Neural progenitor cell (in vitro differentiated cells): Measurements from ENCODE around the gene PPAN. TPM values are rescaled to one million over a fixed set of nuclear protein-coding genes. Genes with fewer than 3 reads are reported as not detected.

ENCODE experiments used
- DNase-seq: peaks from one replicate; pipeline ENCODE4 v3.0.0-alpha.2; 2016; ENCODE audit warnings: low spot score
- H2AFZ ChIP-seq: fragments of 200-600 bp; sonication (generic); replicated peaks from 2 replicates; pipeline ENCODE4 v1.6.1; 2016; ENCODE audit warnings: antibody characterized with exemption
- H3F3A ChIP-seq: fragments of 200-600 bp; sonication (generic); 2 replicates; pipeline ENCODE4 v1.6.1; 2016; ENCODE audit warnings: antibody characterized with exemption, low read depth
- H3K27ac ChIP-seq: fragments of 200-600 bp; sonication (generic); 2 replicates; pipeline ENCODE4 v1.5.1; 2016; ENCODE audit warnings: mild to moderate bottlenecking
- H3K27me3 ChIP-seq: fragments of 200-600 bp; sonication (generic); 2 replicates; pipeline ENCODE4 v1.6.1; 2016; ENCODE audit warnings: mild to moderate bottlenecking, moderate library complexity
- H3K36me3 ChIP-seq: fragments of 200-600 bp; sonication (generic); 2 replicates; pipeline ENCODE4 v1.5.1; 2016
- H3K4me1 ChIP-seq: fragments of 200-600 bp; sonication (generic); 2 replicates; pipeline ENCODE4 v1.6.1; 2016; ENCODE audit warnings: mixed run types
- H3K4me2 ChIP-seq: fragments of 200-600 bp; sonication (generic); 2 replicates; pipeline ENCODE4 v1.6.1; 2016
- H3K4me3 ChIP-seq: fragments of 200-600 bp; sonication (generic); 2 replicates; pipeline ENCODE4 v1.5.1; 2016
- H3K79me2 ChIP-seq: fragments of 200-600 bp; sonication (generic); 2 replicates; pipeline ENCODE4 v1.6.1; 2016; ENCODE audit warnings: low read depth
- H3K9ac ChIP-seq: fragments of 200-600 bp; sonication (generic); 2 replicates; pipeline ENCODE4 v1.6.1; 2016
- H3K9me3 ChIP-seq: fragments of 200-600 bp; sonication (generic); 2 replicates; pipeline ENCODE4 v1.5.1; 2016; ENCODE audit warnings: low read depth
- H4K20me1 ChIP-seq: fragments of 200-600 bp; sonication (generic); 2 replicates; pipeline ENCODE4 v1.6.1; 2016; ENCODE audit warnings: low read depth
- H3K27ac Mint-ChIP-seq: 3 replicates; pipeline ENCODE4 v1.8.0; 2021; ENCODE audit warnings: mixed read lengths
- H3K27me3 Mint-ChIP-seq: 2 replicates; pipeline ENCODE4 v1.8.0; 2022; ENCODE audit warnings: low read depth, mild to moderate bottlenecking, inconsistent platforms, moderate library complexity, mixed read lengths; ENCODE audit not compliant: insufficient read depth
- H3K36me3 Mint-ChIP-seq: 3 replicates; pipeline ENCODE4 v1.8.0; 2021; ENCODE audit warnings: mixed read lengths
- H3K4me1 Mint-ChIP-seq: 3 replicates; pipeline ENCODE4 v1.8.0; 2021; ENCODE audit warnings: mixed read lengths
- H3K4me3 Mint-ChIP-seq: 3 replicates; pipeline ENCODE4 v1.8.0; 2021; ENCODE audit warnings: mild to moderate bottlenecking, moderate library complexity, mixed read lengths
- H3K9me3 Mint-ChIP-seq: 3 replicates; pipeline ENCODE4 v1.8.0; 2020; ENCODE audit warnings: mixed read lengths
- CTCF ChIP-seq: fragments of 200-600 bp; sonication (generic); IDR thresholded peaks from 2 replicates; pipeline ENCODE4 v1.5.1; 2017; ENCODE audit warnings: antibody characterized with exemption, mild to moderate bottlenecking
- EZH2 ChIP-seq: fragments of 200-600 bp; sonication (generic); IDR thresholded peaks from 2 replicates; pipeline ENCODE4 v1.6.1; 2017; ENCODE audit warnings: antibody characterized with exemption, mild to moderate bottlenecking, moderate library complexity
- EZH2phosphoT487 ChIP-seq: fragments of 200-600 bp; sonication (generic); IDR thresholded peaks from 2 replicates; pipeline ENCODE4 v1.6.1; 2017; ENCODE audit warnings: antibody characterized with exemption
- total RNA-seq: library from RNA; depleted of rRNA; stranded (reverse); fragments of >200 nt; gene quantifications from 2 replicates; pipeline ENCODE4 v1.2.3, GENCODE V29; 2015; ENCODE audit warnings: low replicate concordance

Gene PPAN
- total RNA-seq, 1 donor from 2014 or later: 6.6 TPM

GRCh38 chr19:10124429-10124828, 18.3 kb downstream of the PPAN start:
- H3K79me2 ChIP-seq: peaks cover 2% of the 10 kb centered on the region
- no peaks in the 10 kb centered on the region for H4K20me1 ChIP-seq
- H3K4me1 Mint-ChIP-seq: peaks cover 3% of the 10 kb centered on the region
- no peak overlapping the region for H2AFZ ChIP-seq
- no peak overlapping the region for H3K27ac ChIP-seq
- no peak for TF ChIP-seq EZH2
- H3F3A ChIP-seq: peaks cover 17% of the 10 kb centered on the region
- DNase-seq: no peak
- no peak overlapping the region for H3K4me2 ChIP-seq
- H3K4me3 Mint-ChIP-seq: no peak overlapping the region
- no peak overlapping the region for H3K9ac ChIP-seq
- no peaks in the 10 kb centered on the region for H3K9me3 Mint-ChIP-seq
- H3K36me3 Mint-ChIP-seq: peaks cover 3% of the 10 kb centered on the region
- no peaks in the 10 kb centered on the region for H3K9me3 ChIP-seq
- H3K36me3 ChIP-seq: no peaks in the 10 kb centered on the region
- peak overlapping the region; percentile 25 for H3K27ac Mint-ChIP-seq
- H3K4me3 ChIP-seq: no peak overlapping the region
- peaks cover 2% of the 10 kb centered on the region for H3K27me3 Mint-ChIP-seq
- H3K27me3 ChIP-seq: no peaks in the 10 kb centered on the region
- no peaks in the 10 kb centered on the region for H3K4me1 ChIP-seq

GRCh38 chr19:10126213-10126639, 20.1 kb downstream of the PPAN start:
- no peak overlapping the region for H3K9ac ChIP-seq
- no peaks in the 10 kb centered on the region for H4K20me1 ChIP-seq
- Mint-ChIP-seq H3K27ac (no peak overlapping the region), H3K4me1 (no peaks in the 10 kb centered on the region), H3K9me3 (no peaks in the 10 kb centered on the region), H3K4me3 (no peak overlapping the region), H3K36me3 (peaks cover 6% of the 10 kb centered on the region), H3K27me3 (peaks cover 2% of the 10 kb centered on the region)
- H3F3A ChIP-seq: peaks cover 10% of the 10 kb centered on the region
- H2AFZ ChIP-seq: no peak overlapping the region
- TF ChIP-seq CTCF: no peak
- TF ChIP-seq EZH2: no peak
- no peak for TF ChIP-seq EZH2phosphoT487
- no peaks in the 10 kb centered on the region for H3K79me2 ChIP-seq
- no peaks in the 10 kb centered on the region for H3K27me3 ChIP-seq
- no peaks in the 10 kb centered on the region for H3K4me1 ChIP-seq
- no peak overlapping the region for H3K4me3 ChIP-seq
- H3K9me3 ChIP-seq: no peaks in the 10 kb centered on the region
- H3K4me2 ChIP-seq: no peak overlapping the region
- H3K36me3 ChIP-seq: no peaks in the 10 kb centered on the region
- no peak overlapping the region for H3K27ac ChIP-seq
- DNase-seq: no peak

GRCh38 chr19:10132905-10133304, 26.7 kb downstream of the PPAN start:
- Histone ChIP-seq H3K79me2 (no peaks in the 10 kb centered on the region), H3K9me3 (no peaks in the 10 kb centered on the region), H3K4me2 (no peak overlapping the region), H3K27me3 (no peaks in the 10 kb centered on the region), H3K27ac (no peak overlapping the region), H3K4me1 (no peaks in the 10 kb centered on the region), H3K4me3 (no peak overlapping the region), H3K36me3 (peaks cover 3% of the 10 kb centered on the region), H3F3A (no peaks in the 10 kb centered on the region), H2AFZ (no peak overlapping the region), H3K9ac (no peak overlapping the region), H4K20me1 (no peaks in the 10 kb centered on the region)
- Mint-ChIP-seq H3K27ac (no peak overlapping the region), H3K4me3 (no peak overlapping the region), H3K27me3 (peaks cover 2% of the 10 kb centered on the region), H3K36me3 (peaks cover 15% of the 10 kb centered on the region), H3K4me1 (no peaks in the 10 kb centered on the region), H3K9me3 (no peaks in the 10 kb centered on the region)
- no peak for DNase-seq
- TF ChIP-seq EZH2phosphoT487: no peak
- TF ChIP-seq EZH2: no peak
- no peak for TF ChIP-seq CTCF

GRCh38 chr19:10133596-10133995, 27.4 kb downstream of the PPAN start:
- no peak for DNase-seq
- H3K36me3 ChIP-seq: peaks cover 3% of the 10 kb centered on the region
- no peaks in the 10 kb centered on the region for H3K4me1 ChIP-seq
- Mint-ChIP-seq H3K27me3 (peaks cover 3% of the 10 kb centered on the region), H3K4me3 (no peak overlapping the region), H3K4me1 (no peaks in the 10 kb centered on the region), H3K36me3 (peaks cover 15% of the 10 kb centered on the region), H3K9me3 (no peaks in the 10 kb centered on the region), H3K27ac (no peak overlapping the region)
- H3K9me3 ChIP-seq: no peaks in the 10 kb centered on the region
- H3K4me3 ChIP-seq: no peak overlapping the region
- H2AFZ ChIP-seq: no peak overlapping the region
- no peak overlapping the region for H3K4me2 ChIP-seq
- no peak overlapping the region for H3K27ac ChIP-seq
- H3K79me2 ChIP-seq: no peaks in the 10 kb centered on the region
- H3F3A ChIP-seq: no peaks in the 10 kb centered on the region
- no peaks in the 10 kb centered on the region for H4K20me1 ChIP-seq
- no peak overlapping the region for H3K9ac ChIP-seq
- no peaks in the 10 kb centered on the region for H3K27me3 ChIP-seq
- TF ChIP-seq CTCF (no peak), EZH2 (no peak), EZH2phosphoT487 (no peak)
